Measurements from ENCODE around the gene ZBTB17.

The ZBTB17 gene

GRCh38 chr1:15939181-15940109 lies 36.5 kb downstream of the ZBTB17 start:
- Histone ChIP-seq H3K27me3 (ENCODE audit: control insufficient read depth in 1 of 2, insufficient read depth in 2 of 2, low read length in 2 of 2) (no peaks in the 10 kb centered on the region), H3K36me3 (ENCODE audit: control insufficient read depth in 2 of 2, insufficient read depth in 2 of 2, low read length in 2 of 2) (peaks cover 43 to 66% of the 10 kb centered on the region in 2 donors), H3K4me1 (ENCODE audit: control insufficient read depth, insufficient read depth, low read length) (peaks cover 16% of the 10 kb centered on the region), H3K4me3 (ENCODE audit: low read length in 2 of 2) (peak overlapping the region in 1 of 2 donors; percentile 15), H3K9ac (ENCODE audit: low read length in 2 of 2) (peak overlapping the region in 1 of 2 donors; percentile 21), H3K9me3 (ENCODE audit: control insufficient read depth in 2 of 2, low read length in 2 of 2) (no peaks in the 10 kb centered on the region), H3K27ac (ENCODE audit: low read length) (peak overlapping the region; percentile 41)

DNA sequence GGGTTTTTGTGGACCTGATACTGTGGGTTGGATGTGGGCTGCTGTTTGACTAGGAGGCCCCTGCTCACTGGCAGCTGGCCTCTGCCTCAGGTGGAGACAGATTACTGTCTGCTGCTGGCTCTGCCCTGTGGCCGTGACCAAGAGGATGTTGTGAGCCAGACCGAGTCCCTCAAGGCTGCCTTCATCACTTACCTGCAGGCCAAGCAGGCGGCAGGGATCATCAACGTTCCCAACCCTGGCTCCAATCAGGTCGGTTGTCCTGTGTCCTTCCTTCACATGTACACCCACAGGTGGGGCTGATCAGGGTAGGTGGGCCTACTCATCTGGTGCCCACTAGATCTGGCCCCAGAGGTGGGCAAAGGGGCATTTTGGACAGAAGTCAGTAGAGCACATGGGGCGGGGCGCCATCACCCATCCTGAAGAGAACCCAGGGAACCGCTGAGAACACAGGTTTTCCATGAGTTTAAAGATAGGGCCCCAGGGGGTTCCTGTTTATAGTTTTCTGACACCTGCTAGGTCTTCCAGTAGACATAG lies 37.2 kb downstream of the ZBTB17 start:
- Histone ChIP-seq H3K9me3 (ENCODE audit: control insufficient read depth in 2 of 2, low read length in 2 of 2) (no peaks in the 10 kb centered on the region), H3K9ac (ENCODE audit: low read length in 2 of 2) (peak overlapping the region in 1 of 2 donors; percentile 21), H3K27ac (ENCODE audit: low read length) (peak overlapping the region; percentile 41), H3K27me3 (ENCODE audit: control insufficient read depth in 1 of 2, insufficient read depth in 2 of 2, low read length in 2 of 2) (no peaks in the 10 kb centered on the region), H3K4me3 (ENCODE audit: low read length in 2 of 2) (no peak overlapping the region), H3K4me1 (ENCODE audit: control insufficient read depth, insufficient read depth, low read length) (peaks cover 16% of the 10 kb centered on the region), H3K36me3 (ENCODE audit: control insufficient read depth in 2 of 2, insufficient read depth in 2 of 2, low read length in 2 of 2) (peaks cover 48 to 70% of the 10 kb centered on the region in 2 donors)

DNA sequence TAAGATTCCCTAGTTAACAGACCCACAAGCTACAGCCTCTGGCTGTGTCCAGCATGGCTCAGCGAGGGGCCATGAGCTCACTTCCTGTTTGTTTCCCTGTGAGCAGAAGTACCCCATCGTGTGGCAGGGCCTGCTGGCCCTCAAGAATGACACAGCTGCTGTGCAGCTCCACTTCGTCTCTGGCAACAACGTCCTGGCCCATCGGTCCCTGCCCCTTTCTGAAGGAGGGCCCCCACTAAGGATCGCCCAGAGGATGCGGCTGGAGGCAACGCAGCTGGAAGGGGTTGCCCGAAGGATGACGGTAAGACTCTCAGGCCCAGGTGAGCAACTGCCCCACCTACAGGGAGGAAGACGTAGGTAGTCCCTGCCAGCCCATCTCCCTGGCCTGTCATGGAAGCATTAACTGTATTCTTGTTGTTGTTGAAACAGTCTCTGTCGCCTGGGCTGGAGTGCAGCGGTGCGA lies 38.2 kb downstream of the ZBTB17 start:
- Histone ChIP-seq H3K27me3 (ENCODE audit: control insufficient read depth in 1 of 2, insufficient read depth in 2 of 2, low read length in 2 of 2) (no peaks in the 10 kb centered on the region), H3K9me3 (ENCODE audit: control insufficient read depth in 2 of 2, low read length in 2 of 2) (no peaks in the 10 kb centered on the region), H3K27ac (ENCODE audit: low read length) (no peak overlapping the region), H3K4me1 (ENCODE audit: control insufficient read depth, insufficient read depth, low read length) (peaks cover 16% of the 10 kb centered on the region), H3K9ac (ENCODE audit: low read length in 2 of 2) (no peak overlapping the region), H3K36me3 (ENCODE audit: control insufficient read depth in 2 of 2, insufficient read depth in 2 of 2, low read length in 2 of 2) (peaks cover 50 to 69% of the 10 kb centered on the region in 2 donors), H3K4me3 (ENCODE audit: low read length in 2 of 2) (no peak overlapping the region)

- Histone ChIP-seq H3K4me1 (ENCODE audit: control insufficient read depth, insufficient read depth, low read length) (peaks cover 13% of the 10 kb centered on the region), H3K9ac (ENCODE audit: low read length in 2 of 2) (no peak overlapping the region), H3K36me3 (ENCODE audit: control insufficient read depth in 2 of 2, insufficient read depth in 2 of 2, low read length in 2 of 2) (peaks cover 47 to 71% of the 10 kb centered on the region in 2 donors), H3K4me3 (ENCODE audit: low read length in 2 of 2) (no peak overlapping the region), H3K27ac (ENCODE audit: low read length) (no peak overlapping the region), H3K27me3 (ENCODE audit: control insufficient read depth in 1 of 2, insufficient read depth in 2 of 2, low read length in 2 of 2) (no peaks in the 10 kb centered on the region), H3K9me3 (ENCODE audit: control insufficient read depth in 2 of 2, low read length in 2 of 2) (no peaks in the 10 kb centered on the region)
Measured at GRCh38 chr1:15937146-15937545, 38.8 kb downstream of the ZBTB17 start.

DNA sequence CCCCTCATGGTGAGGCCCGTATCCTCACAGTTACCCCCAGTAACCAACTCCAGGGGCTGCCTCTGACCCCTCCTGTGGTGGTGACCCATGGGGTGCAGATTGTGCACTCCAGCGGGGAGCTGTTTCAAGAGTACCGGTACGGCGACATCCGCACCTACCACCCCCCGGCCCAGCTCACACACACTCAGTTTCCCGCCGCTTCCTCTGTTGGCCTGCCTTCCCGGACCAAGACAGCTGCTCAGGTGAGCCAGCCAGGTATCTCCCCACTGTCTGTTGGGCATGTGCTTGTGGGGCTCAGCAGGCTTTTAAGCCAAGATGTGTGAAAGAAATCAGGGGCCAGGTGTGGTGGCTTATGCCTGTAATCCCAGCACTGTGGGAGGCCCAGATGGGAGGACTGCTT lies 39.9 kb downstream of the ZBTB17 start:
- no peak overlapping the region for H3K4me3 ChIP-seq (ENCODE audit: low read length in 2 of 2)
- no peaks in the 10 kb centered on the region for H3K9me3 ChIP-seq (ENCODE audit: control insufficient read depth in 2 of 2, low read length in 2 of 2)
- no peaks in the 10 kb centered on the region for H3K27me3 ChIP-seq (ENCODE audit: control insufficient read depth in 1 of 2, insufficient read depth in 2 of 2, low read length in 2 of 2)
- no peak overlapping the region for H3K9ac ChIP-seq (ENCODE audit: low read length in 2 of 2)
- peaks cover 50 to 72% of the 10 kb centered on the region in 2 donors for H3K36me3 ChIP-seq (ENCODE audit: control insufficient read depth in 2 of 2, insufficient read depth in 2 of 2, low read length in 2 of 2)
- no peak overlapping the region for H3K27ac ChIP-seq (ENCODE audit: low read length)
- peaks cover 11% of the 10 kb centered on the region for H3K4me1 ChIP-seq (ENCODE audit: control insufficient read depth, insufficient read depth, low read length)

DNA sequence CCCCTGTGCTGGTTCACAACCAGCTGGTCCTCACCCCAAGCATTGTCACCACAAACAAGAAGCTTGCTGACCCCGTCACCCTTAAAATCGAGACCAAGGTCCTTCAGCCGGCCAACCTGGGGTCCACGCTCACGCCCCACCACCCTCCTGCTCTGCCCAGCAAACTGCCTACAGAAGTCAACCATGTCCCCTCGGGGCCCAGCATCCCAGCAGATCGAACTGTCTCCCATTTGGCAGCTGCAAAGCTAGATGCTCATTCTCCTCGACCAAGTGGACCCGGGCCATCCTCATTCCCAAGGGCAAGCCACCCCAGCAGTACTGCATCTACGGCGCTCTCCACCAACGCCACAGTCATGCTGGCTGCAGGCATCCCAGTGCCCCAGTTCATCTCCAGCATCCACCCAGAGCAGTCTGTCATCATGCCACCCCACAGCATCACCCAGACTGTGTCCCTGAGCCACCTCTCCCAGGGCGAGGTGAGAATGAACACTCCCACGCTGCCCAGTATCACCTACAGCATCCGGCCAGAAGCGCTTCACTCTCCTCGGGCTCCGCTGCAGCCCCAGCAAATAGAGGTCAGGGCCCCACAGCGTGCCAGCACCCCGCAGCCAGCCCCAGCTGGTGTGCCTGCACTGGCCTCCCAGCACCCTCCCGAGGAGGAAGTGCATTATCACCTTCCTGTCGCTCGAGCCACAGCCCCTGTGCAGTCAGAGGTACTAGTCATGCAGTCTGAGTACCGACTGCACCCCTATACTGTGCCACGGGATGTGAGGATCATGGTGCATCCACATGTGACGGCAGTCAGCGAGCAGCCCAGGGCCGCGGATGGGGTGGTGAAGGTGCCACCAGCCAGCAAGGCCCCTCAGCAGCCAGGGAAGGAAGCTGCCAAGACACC lies 40.6 kb downstream of the ZBTB17 start:
- Histone ChIP-seq H3K9me3 (ENCODE audit: control insufficient read depth in 2 of 2, low read length in 2 of 2) (no peaks in the 10 kb centered on the region), H3K27ac (ENCODE audit: low read length) (no peak overlapping the region), H3K4me3 (ENCODE audit: low read length in 2 of 2) (no peak overlapping the region), H3K4me1 (ENCODE audit: control insufficient read depth, insufficient read depth, low read length) (peaks cover 11% of the 10 kb centered on the region), H3K9ac (ENCODE audit: low read length in 2 of 2) (no peak overlapping the region), H3K36me3 (ENCODE audit: control insufficient read depth in 2 of 2, insufficient read depth in 2 of 2, low read length in 2 of 2) (peaks cover 53 to 70% of the 10 kb centered on the region in 2 donors), H3K27me3 (ENCODE audit: control insufficient read depth in 1 of 2, insufficient read depth in 2 of 2, low read length in 2 of 2) (no peaks in the 10 kb centered on the region)

- Histone ChIP-seq H3K4me3 (ENCODE audit: low read length in 2 of 2) (no peak overlapping the region), H3K4me1 (ENCODE audit: control insufficient read depth, insufficient read depth, low read length) (peaks cover 9% of the 10 kb centered on the region), H3K9me3 (ENCODE audit: control insufficient read depth in 2 of 2, low read length in 2 of 2) (no peaks in the 10 kb centered on the region), H3K9ac (ENCODE audit: low read length in 2 of 2) (no peak overlapping the region), H3K36me3 (ENCODE audit: control insufficient read depth in 2 of 2, insufficient read depth in 2 of 2, low read length in 2 of 2) (peaks cover 58 to 75% of the 10 kb centered on the region in 2 donors), H3K27ac (ENCODE audit: low read length) (no peak overlapping the region), H3K27me3 (ENCODE audit: control insufficient read depth in 1 of 2, insufficient read depth in 2 of 2, low read length in 2 of 2) (no peaks in the 10 kb centered on the region)
Measured at GRCh38 chr1:15934211-15935055, 41.5 kb downstream of the ZBTB17 start.

DNA sequence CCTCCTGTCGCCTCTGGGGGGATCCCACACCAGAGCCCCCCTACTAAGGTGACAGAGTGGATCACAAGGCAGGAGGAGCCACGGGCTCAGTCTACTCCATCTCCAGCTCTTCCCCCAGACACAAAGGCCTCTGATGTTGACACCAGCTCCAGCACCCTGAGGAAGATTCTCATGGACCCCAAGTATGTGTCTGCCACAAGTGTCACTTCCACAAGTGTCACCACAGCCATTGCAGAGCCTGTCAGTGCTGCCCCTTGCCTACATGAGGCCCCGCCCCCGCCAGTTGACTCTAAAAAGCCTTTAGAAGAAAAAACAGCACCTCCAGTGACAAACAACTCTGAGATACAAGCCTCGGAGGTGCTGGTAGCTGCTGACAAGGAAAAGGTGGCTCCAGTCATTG lies 42.2 kb downstream of the ZBTB17 start:
- Histone ChIP-seq H3K4me1 (ENCODE audit: control insufficient read depth, insufficient read depth, low read length) (peaks cover 2% of the 10 kb centered on the region), H3K27me3 (ENCODE audit: control insufficient read depth in 1 of 2, insufficient read depth in 2 of 2, low read length in 2 of 2) (no peaks in the 10 kb centered on the region), H3K36me3 (ENCODE audit: control insufficient read depth in 2 of 2, insufficient read depth in 2 of 2, low read length in 2 of 2) (peaks cover 63 to 80% of the 10 kb centered on the region in 2 donors), H3K4me3 (ENCODE audit: low read length in 2 of 2) (no peak overlapping the region), H3K9me3 (ENCODE audit: control insufficient read depth in 2 of 2, low read length in 2 of 2) (no peaks in the 10 kb centered on the region), H3K27ac (ENCODE audit: low read length) (no peak overlapping the region), H3K9ac (ENCODE audit: low read length in 2 of 2) (no peak overlapping the region)

- H3K36me3 ChIP-seq (ENCODE audit: control insufficient read depth in 2 of 2, insufficient read depth in 2 of 2, low read length in 2 of 2) = peaks cover 67 to 81% of the 10 kb centered on the region in 2 donors
- no peaks in the 10 kb centered on the region for H3K27me3 ChIP-seq (ENCODE audit: control insufficient read depth in 1 of 2, insufficient read depth in 2 of 2, low read length in 2 of 2)
- H3K9ac ChIP-seq (ENCODE audit: low read length in 2 of 2) = no peak overlapping the region
- H3K27ac ChIP-seq (ENCODE audit: low read length) = no peak overlapping the region
- no peak overlapping the region for H3K4me3 ChIP-seq (ENCODE audit: low read length in 2 of 2)
- H3K9me3 ChIP-seq (ENCODE audit: control insufficient read depth in 2 of 2, low read length in 2 of 2) = no peaks in the 10 kb centered on the region
- H3K4me1 ChIP-seq (ENCODE audit: control insufficient read depth, insufficient read depth, low read length) = no peaks in the 10 kb centered on the region
Measured at GRCh38 chr1:15932612-15933011, 43.3 kb downstream of the ZBTB17 start.

DNA sequence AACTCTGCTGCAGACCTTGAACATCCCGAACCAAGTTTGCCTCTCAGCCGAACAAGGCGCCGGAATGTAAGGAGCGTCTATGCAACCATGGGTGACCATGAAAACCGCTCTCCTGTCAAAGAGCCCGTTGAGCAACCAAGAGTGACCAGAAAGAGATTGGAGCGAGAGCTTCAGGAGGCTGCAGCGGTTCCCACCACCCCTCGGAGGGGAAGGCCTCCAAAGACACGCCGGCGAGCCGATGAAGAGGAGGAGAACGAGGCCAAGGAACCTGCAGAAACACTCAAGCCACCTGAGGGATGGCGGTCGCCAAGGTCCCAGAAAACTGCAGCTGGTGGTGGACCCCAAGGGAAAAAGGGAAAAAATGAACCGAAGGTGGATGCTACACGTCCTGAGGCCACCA lies 44.0 kb downstream of the ZBTB17 start:
- H3K4me1 ChIP-seq (ENCODE audit: control insufficient read depth, insufficient read depth, low read length) = no peaks in the 10 kb centered on the region
- no peak overlapping the region for H3K4me3 ChIP-seq (ENCODE audit: low read length in 2 of 2)
- H3K27me3 ChIP-seq (ENCODE audit: control insufficient read depth in 1 of 2, insufficient read depth in 2 of 2, low read length in 2 of 2) = no peaks in the 10 kb centered on the region
- no peaks in the 10 kb centered on the region for H3K9me3 ChIP-seq (ENCODE audit: control insufficient read depth in 2 of 2, low read length in 2 of 2)
- no peak overlapping the region for H3K9ac ChIP-seq (ENCODE audit: low read length in 2 of 2)
- no peak overlapping the region for H3K27ac ChIP-seq (ENCODE audit: low read length)
- H3K36me3 ChIP-seq (ENCODE audit: control insufficient read depth in 2 of 2, insufficient read depth in 2 of 2, low read length in 2 of 2) = peaks cover 67 to 77% of the 10 kb centered on the region in 2 donors

All from stomach smooth muscle (tissue), 2 donors.